Left ventricle myocardium inferior (tissue), 1 donor: ENCODE measurements around the gene NR2C2AP. TPM values are rescaled to one million over a fixed set of nuclear protein-coding genes. Genes with fewer than 3 reads are reported as not detected.

ENCODE experiments used
- DNase-seq: peaks from one replicate; pipeline ENCODE4 v3.0.0-alpha.2; 2020
- H3K27ac ChIP-seq: fragments of 200-600 bp; replicated peaks from 2 replicates; pipeline ENCODE4 v1.8.0; 2021
- H3K27me3 ChIP-seq: fragments of 200-600 bp; 2 replicates; pipeline ENCODE4 v1.8.0; 2021; ENCODE audit warnings: low read depth
- H3K36me3 ChIP-seq: fragments of 200-600 bp; 2 replicates; pipeline ENCODE4 v1.8.0; 2021
- H3K4me1 ChIP-seq: fragments of 200-600 bp; 2 replicates; pipeline ENCODE4 v1.8.0; 2021
- H3K4me3 ChIP-seq: fragments of 200-600 bp; 2 replicates; pipeline ENCODE4 v1.8.0; 2021; ENCODE audit warnings: mild to moderate bottlenecking, moderate library complexity
- H3K9me3 ChIP-seq: fragments of 200-600 bp; replicated peaks from 2 replicates; pipeline ENCODE4 v1.8.0; 2021
- CTCF ChIP-seq: fragments of 200-600 bp; IDR thresholded peaks from 2 replicates; pipeline ENCODE4 v1.8.0; 2021; ENCODE audit warnings: antibody characterized with exemption, mild to moderate bottlenecking, borderline replicate concordance
- intact Hi-C: fragments of 100-400 bp; cut with micrococcal nuclease; formaldehyde crosslinking; loops from one replicate; pipeline ENCODE4 v1.11.0; 2022
- total RNA-seq: library from RNA; stranded (reverse); fragmentation: NEBNext Ultra II Directional; extraction: Animal tissue kit (Norgen Biotek cat#: 25700); gene quantifications from one replicate; pipeline ENCODE4 v1.2.1, GENCODE V29; 2021
- donor health status: DM: no; HTN: yes; CAD: no; lungs with severe emphysema.

Gene NR2C2AP
- total RNA-seq, 1 donor from 2014 or later: 6.3 TPM

GRCh38 chr19:19209372-19209771, 6.2 kb upstream of the NR2C2AP start:
- H3K4me3 ChIP-seq: no peak overlapping the region
- no peaks in the 10 kb centered on the region for H3K4me1 ChIP-seq
- no peak for DNase-seq
- no peaks in the 10 kb centered on the region for H3K36me3 ChIP-seq
- H3K27ac ChIP-seq: no peak overlapping the region
- H3K9me3 ChIP-seq: no peaks in the 10 kb centered on the region
- no peak for TF ChIP-seq CTCF
- H3K27me3 ChIP-seq: peaks cover 78% of the 10 kb centered on the region
- intact Hi-C loops: no loop called here

- no peak overlapping the region for H3K27ac ChIP-seq
- TF ChIP-seq CTCF: no peak
- peaks cover 63% of the 10 kb centered on the region for H3K27me3 ChIP-seq
- DNase-seq: no peak
- H3K4me1 ChIP-seq: peaks cover 10% of the 10 kb centered on the region
- no peak overlapping the region for H3K4me3 ChIP-seq
- no peaks in the 10 kb centered on the region for H3K9me3 ChIP-seq
- no peaks in the 10 kb centered on the region for H3K36me3 ChIP-seq
- intact Hi-C loops: no loop called here
These were observed 4.7 kb upstream of the NR2C2AP start for GRCh38 chr19:19207637-19208572.

DNA sequence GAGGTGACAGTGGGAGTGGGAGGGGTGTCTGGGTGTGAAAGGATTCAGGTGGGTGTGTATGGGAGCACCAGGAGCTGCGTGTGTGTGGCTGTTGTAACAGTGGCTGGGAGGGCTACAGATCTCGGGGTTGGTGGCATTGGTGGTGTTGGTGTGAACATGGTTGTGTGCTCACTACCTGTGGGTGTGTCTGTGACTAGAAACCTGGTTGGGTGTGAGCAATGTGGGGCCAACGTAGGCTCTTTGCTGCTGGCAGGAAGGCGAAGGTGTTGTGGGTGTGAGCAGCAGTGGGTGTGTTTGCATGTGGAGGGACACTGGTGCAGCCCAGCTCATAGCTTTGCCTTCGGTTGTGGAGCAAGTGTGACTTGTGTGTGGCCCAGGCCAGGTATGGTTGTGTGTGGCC, 3.7 kb upstream of the NR2C2AP start:
- Histone ChIP-seq H3K9me3 (no peaks in the 10 kb centered on the region), H3K4me1 (peaks cover 19% of the 10 kb centered on the region), H3K27me3 (peaks cover 54% of the 10 kb centered on the region), H3K36me3 (peaks cover 2% of the 10 kb centered on the region), H3K4me3 (no peak overlapping the region), H3K27ac (no peak overlapping the region)
- intact Hi-C loops: no loop called here
- TF ChIP-seq CTCF: no peak
- no peak for DNase-seq

DNA sequence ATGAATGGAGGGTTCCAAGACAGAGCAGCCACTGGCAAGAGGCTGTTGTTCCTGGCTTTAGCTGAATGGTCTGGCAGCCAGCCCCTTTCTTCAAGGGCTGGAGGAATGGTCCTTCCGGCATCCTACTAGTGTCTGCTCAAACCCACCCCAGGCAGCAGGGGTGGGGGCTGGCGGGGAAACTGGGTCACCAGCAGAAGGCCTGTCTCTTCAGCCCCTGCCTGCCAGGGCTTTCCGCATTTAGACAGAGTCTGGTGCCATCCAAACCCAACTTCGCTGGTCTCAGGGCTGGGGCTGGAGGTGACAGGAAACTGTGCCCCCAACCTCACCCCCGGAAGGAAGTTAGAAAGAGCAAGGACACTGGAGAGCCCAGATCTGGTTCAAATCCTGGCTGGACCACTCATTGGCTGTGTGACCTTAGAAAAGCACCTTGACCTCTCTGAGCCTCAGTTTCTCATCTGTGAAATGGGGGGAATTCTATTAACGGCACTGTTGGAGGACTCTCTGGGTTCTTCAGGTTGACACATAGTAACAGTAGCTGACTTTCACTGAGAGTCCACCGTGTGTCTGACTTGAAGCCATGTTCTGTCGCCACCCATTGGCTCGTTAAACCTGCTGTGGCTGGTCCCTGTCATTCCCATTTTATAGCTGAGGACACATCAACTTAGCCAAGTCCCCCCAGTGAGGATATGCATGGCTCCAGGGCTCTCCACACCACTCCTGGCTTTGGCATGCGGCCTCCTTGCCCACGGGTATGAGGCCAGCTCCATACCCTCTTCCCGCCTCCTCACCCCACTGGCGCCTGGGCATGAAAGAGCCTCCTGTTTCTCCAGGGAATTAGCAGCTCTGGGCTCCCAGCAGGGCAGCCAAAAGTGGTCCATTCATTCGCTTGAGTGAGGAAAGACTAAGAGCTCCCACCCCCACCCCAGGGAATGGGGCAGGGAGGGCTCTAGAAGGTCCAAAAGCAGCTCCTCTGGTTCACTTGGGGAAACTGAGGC, 2.5 kb upstream of the NR2C2AP start:
- no peak for DNase-seq
- no peak overlapping the region for H3K27ac ChIP-seq
- no peak for TF ChIP-seq CTCF
- no peak overlapping the region for H3K4me3 ChIP-seq
- intact Hi-C loops: no loop called here
- peaks cover 8% of the 10 kb centered on the region for H3K36me3 ChIP-seq
- H3K9me3 ChIP-seq: no peaks in the 10 kb centered on the region
- peaks cover 19% of the 10 kb centered on the region for H3K4me1 ChIP-seq
- H3K27me3 ChIP-seq: peaks cover 42% of the 10 kb centered on the region

GRCh38 chr19:19204181-19204580, 967 bp upstream of the NR2C2AP start:
- Histone ChIP-seq H3K36me3 (peaks cover 19% of the 10 kb centered on the region), H3K4me3 (no peak overlapping the region), H3K27me3 (peaks cover 26% of the 10 kb centered on the region), H3K4me1 (peaks cover 19% of the 10 kb centered on the region), H3K27ac (no peak overlapping the region), H3K9me3 (no peaks in the 10 kb centered on the region)
- DNase-seq: no peak
- intact Hi-C loops: no loop called here
- no peak for TF ChIP-seq CTCF
